Measurements from ENCODE around the gene MAP3K9. TPM values are rescaled to one million over a fixed set of nuclear protein-coding genes. Genes with fewer than 3 reads are reported as not detected.

Gene MAP3K9
- 1 to 10 TPM; 7.9 to 8.7 TPM for total RNA-seq

GRCh38 chr14:70809225-70810219 is at the start of gene MAP3K9:
Gene MAP3K9 (minus strand): TSS chr14:70809513. CDS start chr14:70809171, 342 bp downstream.

Other genes with a start within 250 kb of the MAP3K9 start
- 10 to 100 TPM; 38.5 to 47.3 TPM for gene MED6, start 208.9 kb downstream of the MAP3K9 start, total RNA-seq
- gene TTC9, start 167.6 kb downstream of the MAP3K9 start, total RNA-seq = 10 to 100 TPM; 15.7 to 15.9 TPM
- 10 to 100 TPM; 46.5 to 50.4 TPM for gene PCNX1, start 97.9 kb upstream of the MAP3K9 start, total RNA-seq

Measured in activated naive CD4-positive, alpha-beta T cell treated with anti-CD3 and anti-CD28 coated beads, Interleukin-2, amount 10 ng/mL, durations not matched to agents 5 hours and 36 hours (primary cell).